GM18867 (cell line): ENCODE results near the gene GALNT9.
"Not testable (repeated sequence)": the region's sequence is repeated elsewhere in the genome, so short reads cannot be mapped to it uniquely, and the experiment has no call there.

Source experiments
- ATAC-seq: cut with Tn5 transposase; IDR thresholded peaks from one replicate; pipeline ENCODE4 v1.9.1; 2021; ENCODE audit warnings: mild to moderate bottlenecking, moderate library complexity; ENCODE audit not compliant: unreplicated experiment

GALNT9 gene

GRCh38 chr12:132149526-132149925 is 179.9 kb downstream of the GALNT9 start:
- ATAC-seq: not testable (repeated sequence)

- no peak for ATAC-seq
Measured at GRCh38 chr12:132148368-132149045, 180.9 kb downstream of the GALNT9 start.

DNA sequence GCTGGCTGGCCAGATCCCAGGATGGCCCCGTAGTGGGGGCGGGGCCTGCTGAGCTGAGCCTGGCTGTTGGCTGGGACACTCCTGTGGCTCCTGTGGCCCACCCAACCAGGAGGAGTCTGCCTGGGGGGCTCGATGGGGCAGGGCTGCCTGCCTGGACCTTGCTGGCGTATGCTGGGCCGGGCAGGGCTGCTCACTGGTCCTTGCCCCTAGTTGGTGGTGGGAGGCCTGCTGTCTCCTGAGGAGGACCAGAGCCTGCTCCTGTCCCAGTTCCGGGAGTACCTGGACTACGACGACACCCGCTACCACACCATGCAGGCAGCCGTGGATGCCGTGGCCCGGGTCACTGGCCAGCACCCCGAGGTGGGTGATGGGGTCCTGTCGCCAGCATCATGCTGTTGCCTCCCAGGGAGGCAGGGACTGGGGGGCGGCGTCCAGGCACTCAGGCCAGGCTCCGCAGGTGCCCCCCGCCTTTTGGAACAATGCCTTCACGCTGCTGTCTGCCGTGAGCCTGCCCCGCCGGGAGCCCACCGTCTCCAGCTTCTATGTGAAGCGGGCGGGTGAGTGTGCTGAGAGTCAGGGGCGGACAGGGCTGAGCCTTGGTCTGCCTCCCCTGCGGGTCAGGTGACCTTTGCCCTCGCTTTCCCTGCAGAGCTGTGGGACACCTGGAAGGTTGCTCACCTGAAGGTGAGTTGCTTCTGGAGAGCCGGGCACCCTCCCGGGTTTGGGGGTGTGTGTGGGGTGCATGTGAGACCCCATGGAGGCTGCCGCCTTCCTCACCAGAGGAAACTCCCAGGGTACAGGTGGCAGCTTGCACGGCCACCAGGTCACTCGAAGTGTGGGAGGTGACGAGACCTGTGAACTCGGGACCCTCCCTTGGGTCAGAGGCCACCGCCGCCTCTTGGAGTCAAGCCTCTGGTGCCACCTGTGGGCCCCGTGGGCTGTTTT is 181.7 kb downstream of the GALNT9 start:
- ATAC-seq: no peak

- ATAC-seq: no peak
Measured at GRCh38 chr12:132146772-132147422, 182.5 kb downstream of the GALNT9 start.
